Measurements from ENCODE around the gene CITED4.

GRCh38 chr1:40823345-40823744 lies 38.8 kb downstream of the CITED4 start:
- TF ChIP-seq EZH2 (IDR thresholded peaks at IDR 0.05) (no peak), ZFX (IDR thresholded peaks at IDR 0.05) (no peak), JUND (IDR thresholded peaks at IDR 0.05) (no peak), POLR2AphosphoS5 (IDR thresholded peaks at IDR 0.05; ENCODE audit: low read depth, low read length) (no peak), CTCF (IDR thresholded peaks at IDR 0.05 in 2 of 3, conservative IDR thresholded peaks at IDR 0.05 in 1 of 3; ENCODE audit: borderline replicate concordance in 1 of 3, insufficient read depth in 1 of 3, low read depth in 2 of 3, low read length in 2 of 3) (no peak), POLR2A (IDR thresholded peaks at IDR 0.05; ENCODE audit: borderline replicate concordance, extremely low read depth, insufficient read depth, insufficient read length) (no peak), RAD21 (IDR thresholded peaks at IDR 0.05; ENCODE audit: low read depth) (no peak), MAX (IDR thresholded peaks at IDR 0.05) (no peak), ZNF274 (IDR thresholded peaks at IDR 0.05; ENCODE audit: low read depth, low read length) (no peak), ZBTB33 (IDR thresholded peaks at IDR 0.05; ENCODE audit: extremely low read depth, insufficient replicate concordance, low read length) (no peak)

All from HCT116 (cell line).